Measurements from ENCODE around the gene TM4SF4.

The TM4SF4 gene

GRCh38 chr3:149474250-149474817 is at the start of gene TM4SF4:
TM4SF4 (plus strand) TSS chr3:149474697; CDS start chr3:149474878, 181 bp downstream.
- no peak for DNase-seq (ENCODE audit: low read depth)
- H3K4me3 ChIP-seq (ENCODE audit: low read length), result no peak within 1 kb of the TSS
- no peak for TF ChIP-seq CTCF (conservative IDR thresholded peaks at IDR 0.05; ENCODE audit: low read length)

GRCh38 chr3:149424918-149425317 is 49.6 kb upstream of the TM4SF4 start:
- H3K4me3 ChIP-seq (ENCODE audit: low read length), result no peak overlapping the region
- DNase-seq (ENCODE audit: low read depth), result no peak
- TF ChIP-seq CTCF (conservative IDR thresholded peaks at IDR 0.05; ENCODE audit: low read length), result no peak

GRCh38 chr3:149426325-149426724 is 48.2 kb upstream of the TM4SF4 start:
- H3K4me3 ChIP-seq (ENCODE audit: low read length), result no peak overlapping the region
- no peak for DNase-seq (ENCODE audit: low read depth)
- no peak for TF ChIP-seq CTCF (conservative IDR thresholded peaks at IDR 0.05; ENCODE audit: low read length)

DNA sequence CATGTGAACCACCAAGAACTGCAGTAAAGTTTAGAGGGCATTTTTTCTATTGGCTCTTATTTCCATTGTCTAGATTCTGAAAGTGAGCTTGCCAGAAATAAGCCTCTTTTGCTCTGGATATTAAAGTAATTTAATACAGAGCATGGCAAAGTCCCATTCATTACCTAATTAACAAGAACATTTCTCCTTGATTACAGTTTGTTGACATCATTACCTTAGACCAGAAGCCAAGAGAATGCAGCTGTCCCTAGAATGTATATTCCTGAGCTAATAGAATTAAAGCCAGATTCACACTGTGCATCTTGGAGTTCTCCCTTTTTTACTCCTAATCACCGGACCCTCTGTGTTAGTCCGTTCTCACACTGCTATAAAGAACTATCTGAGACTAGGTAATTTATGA is 46.4 kb upstream of the TM4SF4 start:
- DNase-seq (ENCODE audit: low read depth), result no peak
- no peak for TF ChIP-seq CTCF (conservative IDR thresholded peaks at IDR 0.05; ENCODE audit: low read length)
- no peak overlapping the region for H3K4me3 ChIP-seq (ENCODE audit: low read length)

- H3K4me3 ChIP-seq (ENCODE audit: low read length), result no peak overlapping the region
- TF ChIP-seq CTCF (conservative IDR thresholded peaks at IDR 0.05; ENCODE audit: low read length), result no peak
- DNase-seq (ENCODE audit: low read depth), result no peak
Measured at GRCh38 chr3:149430216-149430615, 44.3 kb upstream of the TM4SF4 start.

GRCh38 chr3:149432149-149432548 is 42.3 kb upstream of the TM4SF4 start:
- no peak overlapping the region for H3K4me3 ChIP-seq (ENCODE audit: low read length)
- DNase-seq (ENCODE audit: low read depth), result no peak
- TF ChIP-seq CTCF (conservative IDR thresholded peaks at IDR 0.05; ENCODE audit: low read length), result no peak

DNA sequence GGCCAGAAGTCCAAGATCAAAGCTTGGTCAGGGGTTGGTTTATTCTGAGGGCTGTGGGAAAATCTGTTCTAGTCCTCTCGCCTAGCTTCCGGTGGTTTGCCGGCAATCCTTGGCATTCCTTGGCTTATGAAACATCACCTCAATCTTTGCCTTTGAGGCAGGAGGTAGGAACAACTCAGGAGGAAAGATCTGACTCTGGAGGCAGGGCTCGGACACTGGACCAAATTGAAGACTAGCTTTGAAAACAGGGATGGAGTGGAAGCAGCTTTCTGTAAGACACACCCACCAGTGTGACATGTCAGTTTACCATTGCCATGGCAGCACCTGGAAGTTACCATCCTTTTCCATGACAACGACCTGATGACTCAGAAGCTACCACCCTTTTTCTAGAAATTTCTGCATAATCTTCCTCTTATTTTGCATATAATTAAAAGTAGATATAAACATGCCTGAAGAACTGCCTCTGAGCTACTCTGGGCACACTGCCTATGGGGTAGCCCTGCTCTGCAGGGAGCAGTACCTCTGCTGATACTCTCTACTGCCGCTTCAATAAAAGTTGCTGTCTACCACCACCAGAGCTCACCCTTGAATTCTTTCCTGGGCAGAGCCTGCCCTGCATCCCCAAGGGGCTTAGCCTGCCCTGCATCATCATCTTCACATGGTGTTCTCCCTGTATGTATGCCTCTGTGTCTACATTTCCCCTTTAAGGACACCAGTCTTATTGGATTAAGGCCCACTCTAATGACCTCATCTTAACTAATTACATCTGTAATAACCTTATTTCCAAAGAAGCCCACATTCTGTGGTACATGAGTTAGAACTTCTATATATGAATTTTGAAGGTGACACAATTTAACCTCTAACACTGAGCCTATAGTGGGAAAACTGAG is 38.3 kb upstream of the TM4SF4 start:
- no peak for TF ChIP-seq CTCF (conservative IDR thresholded peaks at IDR 0.05; ENCODE audit: low read length)
- peak; percentile 21 for DNase-seq (ENCODE audit: low read depth)
- H3K4me3 ChIP-seq (ENCODE audit: low read length), result no peak overlapping the region
